ENCODE results near the gene PEDS1.
A peak's percentile ranks its signal among the peaks of the same experiment; 100 is the strongest.
"Not testable (repeated sequence)": the region's sequence is repeated elsewhere in the genome, so short reads cannot be mapped to it uniquely, and the experiment has no call there.

Gene PEDS1

DNA sequence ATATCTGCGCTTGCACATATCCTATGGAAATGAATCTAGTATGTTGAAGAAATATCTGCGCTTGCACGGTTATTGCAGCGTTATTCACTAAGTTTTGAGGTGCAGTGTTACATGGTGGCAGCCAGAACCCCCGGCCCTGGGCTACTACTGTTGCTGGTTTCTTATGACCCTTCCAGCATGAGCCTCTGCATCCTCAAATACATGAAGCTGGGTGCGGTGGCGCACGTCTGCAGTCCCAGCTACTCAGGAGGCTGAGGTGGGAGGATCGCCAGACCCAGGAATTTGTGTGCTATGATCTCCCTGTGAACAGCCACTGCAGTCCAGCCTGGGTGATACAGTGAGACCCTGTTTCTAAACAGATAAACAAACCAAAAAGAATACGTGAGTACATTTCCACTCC is 27.8 kb upstream of the PEDS1 start:
- POLR2A ChIA-PET: no interaction called here
- no peak for DNase-seq (ENCODE audit: low read depth, low spot score)
- TF ChIP-seq, protein P1, sequence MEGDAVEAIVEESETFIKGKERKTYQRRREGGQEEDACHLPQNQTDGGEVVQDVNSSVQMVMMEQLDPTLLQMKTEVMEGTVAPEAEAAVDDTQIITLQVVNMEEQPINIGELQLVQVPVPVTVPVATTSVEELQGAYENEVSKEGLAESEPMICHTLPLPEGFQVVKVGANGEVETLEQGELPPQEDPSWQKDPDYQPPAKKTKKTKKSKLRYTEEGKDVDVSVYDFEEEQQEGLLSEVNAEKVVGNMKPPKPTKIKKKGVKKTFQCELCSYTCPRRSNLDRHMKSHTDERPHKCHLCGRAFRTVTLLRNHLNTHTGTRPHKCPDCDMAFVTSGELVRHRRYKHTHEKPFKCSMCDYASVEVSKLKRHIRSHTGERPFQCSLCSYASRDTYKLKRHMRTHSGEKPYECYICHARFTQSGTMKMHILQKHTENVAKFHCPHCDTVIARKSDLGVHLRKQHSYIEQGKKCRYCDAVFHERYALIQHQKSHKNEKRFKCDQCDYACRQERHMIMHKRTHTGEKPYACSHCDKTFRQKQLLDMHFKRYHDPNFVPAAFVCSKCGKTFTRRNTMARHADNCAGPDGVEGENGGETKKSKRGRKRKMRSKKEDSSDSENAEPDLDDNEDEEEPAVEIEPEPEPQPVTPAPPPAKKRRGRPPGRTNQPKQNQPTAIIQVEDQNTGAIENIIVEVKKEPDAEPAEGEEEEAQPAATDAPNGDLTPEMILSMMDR (IDR thresholded peaks at IDR 0.05; ENCODE audit: insufficient read depth, low read length, missing control alignments): no peak
- CTCF ChIA-PET: interaction anchor here (0.7 to 22.7 kb wide), 8 partner anchors 13 to 404 kb away, joined by 3 to 523 read pairs (median 4); no protein-coding TSS in a partner anchor
- no peak overlapping the region for H3K4me3 ChIP-seq (ENCODE audit: low read depth, low read length)

DNA sequence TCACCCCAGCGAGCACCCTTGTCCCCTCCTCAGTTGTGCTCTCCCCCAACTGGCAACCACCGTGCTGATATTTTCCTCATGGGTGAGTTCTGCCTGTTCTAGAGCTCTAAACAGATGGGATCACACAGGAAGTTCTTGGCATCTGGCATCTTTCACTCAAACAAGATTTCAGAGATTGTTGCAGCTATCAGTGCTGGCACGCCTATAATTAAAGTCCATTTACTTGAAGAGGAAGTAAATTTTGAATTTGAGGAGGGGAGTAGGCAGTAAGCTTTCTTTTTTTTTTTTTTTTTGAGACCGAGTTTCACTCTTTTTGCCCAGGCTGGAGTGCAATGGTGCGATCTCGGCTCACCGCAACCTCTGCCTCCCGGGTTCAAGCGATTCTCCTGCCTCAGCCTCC is 25.1 kb upstream of the PEDS1 start:
- ChIA-PET CTCF (interaction anchor here (0.7 to 22.7 kb wide), 36 partner anchors 10 to 587 kb away, joined by 3 to 523 read pairs (median 4); partner anchors contain the start of genes CEBPB, PEDS1 and SNAI1), POLR2A (interaction anchor here (0.6 kb wide), 1 partner anchor 118 kb away, joined by 3 read pairs; no protein-coding TSS in a partner anchor)
- not testable (repeated sequence) for DNase-seq (ENCODE audit: low read depth, low spot score); H3K4me3 ChIP-seq (ENCODE audit: low read depth, low read length)

DNA sequence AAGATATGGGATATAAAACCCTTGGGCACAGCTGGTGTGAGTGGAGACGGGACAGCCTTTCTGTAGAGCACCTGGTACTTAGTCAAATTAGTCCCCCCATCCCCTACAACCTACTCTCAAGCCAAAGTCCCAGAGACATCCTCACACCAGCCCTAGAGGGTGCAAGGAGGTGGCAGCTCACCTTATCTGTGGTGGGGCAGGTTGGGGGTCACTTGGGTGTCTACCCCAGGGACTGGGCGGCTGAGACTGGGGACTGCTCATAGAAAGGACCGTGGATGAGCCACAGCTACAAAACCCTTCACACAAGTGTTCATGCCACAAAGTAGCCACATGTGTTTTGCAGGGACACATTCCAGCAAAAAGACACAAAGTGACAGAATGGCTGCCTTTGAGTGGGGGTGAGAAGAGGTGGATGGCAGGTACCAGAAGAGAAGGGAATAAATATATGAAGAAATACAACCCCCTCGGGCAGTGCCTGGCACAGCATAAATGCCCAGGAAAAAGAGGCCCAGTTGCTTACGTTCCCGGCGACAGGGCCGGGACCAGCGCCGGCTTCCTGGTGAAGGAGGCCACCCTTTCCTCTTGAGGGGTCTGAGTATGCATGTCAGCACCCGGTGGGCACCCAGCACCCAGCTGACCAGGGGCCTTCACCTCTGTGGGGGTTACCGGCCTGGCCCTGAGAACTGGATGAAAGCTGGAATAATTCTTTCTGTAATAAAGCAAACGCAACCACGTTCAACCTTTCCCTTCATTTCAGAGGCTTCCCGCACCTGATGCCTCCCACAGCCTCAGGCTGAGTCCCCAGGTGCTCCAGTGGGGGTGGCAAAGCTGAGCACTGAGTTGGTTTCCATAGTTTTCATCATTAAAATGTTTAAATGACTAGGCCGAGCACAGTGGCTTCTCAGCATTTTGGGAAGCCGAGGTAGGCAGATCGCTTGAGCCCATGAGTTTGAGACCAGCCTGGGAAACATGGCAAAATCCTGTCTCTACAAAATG is 22.7 kb upstream of the PEDS1 start:
- H3K4me3 ChIP-seq (ENCODE audit: low read depth, low read length): no peak overlapping the region
- CTCF ChIA-PET: interaction anchor here (0.7 to 22.7 kb wide), 13 partner anchors 8 to 290 kb away, joined by 3 to 523 read pairs (median 10); no protein-coding TSS in a partner anchor
- DNase-seq (ENCODE audit: low read depth, low spot score): no peak
- POLR2A ChIA-PET: no interaction called here
- TF ChIP-seq, protein P1 (IDR thresholded peaks at IDR 0.05; ENCODE audit: insufficient read depth, low read length, missing control alignments): no peak

DNA sequence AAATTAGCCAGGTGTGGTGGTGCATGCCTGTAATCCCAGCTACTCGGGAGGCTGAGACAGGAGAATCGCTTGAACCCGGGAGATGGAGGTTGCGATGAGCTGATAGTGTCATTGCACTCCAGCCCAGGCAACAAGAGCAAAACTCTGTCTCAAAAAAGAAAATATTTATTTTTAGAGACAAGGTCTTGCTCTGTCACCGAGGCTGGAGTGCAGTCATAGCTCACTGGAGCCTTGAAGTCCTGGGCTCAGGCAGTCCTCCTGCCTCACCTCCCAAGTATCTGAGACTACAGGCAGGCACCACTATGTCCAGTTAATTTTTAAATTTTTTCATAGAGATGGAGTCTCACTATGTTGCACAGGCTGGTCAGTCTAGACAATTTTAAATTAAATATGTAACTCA is 20.9 kb upstream of the PEDS1 start:
- CTCF ChIA-PET: interaction anchor here (0.6 to 8.1 kb wide), 3 partner anchors 8 to 194 kb away, joined by 3 to 96 read pairs (median 6); no protein-coding TSS in a partner anchor
- POLR2A ChIA-PET: no interaction called here

DNA sequence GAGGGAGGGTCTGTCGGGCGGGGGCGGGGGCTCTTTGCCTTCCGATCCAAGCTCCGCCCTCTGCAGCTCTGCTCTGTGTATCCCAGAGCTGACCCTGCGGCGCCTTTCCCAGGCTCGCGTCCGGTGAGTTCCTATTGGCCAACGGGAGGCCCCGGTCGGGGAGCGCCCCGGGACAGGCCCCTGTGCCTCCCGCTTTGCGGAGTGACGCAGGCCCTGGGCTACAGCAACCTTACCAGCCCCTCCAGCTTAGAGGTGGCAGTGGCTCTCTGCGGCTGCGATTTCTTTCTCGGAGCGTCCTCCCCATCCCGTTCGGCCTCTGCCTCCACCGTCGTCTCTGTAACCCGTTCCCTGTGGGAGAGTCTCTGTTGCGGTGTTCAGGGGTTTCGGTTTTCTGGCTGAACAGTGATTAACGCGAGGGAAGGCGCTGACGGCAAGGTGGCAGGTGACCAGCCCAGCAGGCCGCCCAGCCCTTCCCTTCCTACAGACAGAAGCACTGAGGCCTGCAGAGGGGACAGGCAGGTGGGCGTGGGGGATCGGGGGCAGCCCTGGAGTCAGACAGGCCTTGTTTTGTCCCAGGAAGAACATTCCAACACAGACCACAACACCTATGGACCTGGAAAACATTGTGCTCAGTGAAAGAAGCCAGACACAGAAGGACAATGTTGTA is 19.0 kb upstream of the PEDS1 start:
- TF ChIP-seq, protein P1 (IDR thresholded peaks at IDR 0.05; ENCODE audit: insufficient read depth, low read length, missing control alignments): no peak
- ChIA-PET CTCF (interaction anchor here (1.0 to 8.1 kb wide), 11 partner anchors 10 to 288 kb away, joined by 3 to 156 read pairs (median 6); no protein-coding TSS in a partner anchor), POLR2A (interaction anchor here (0.7 to 1.0 kb wide), 3 partner anchors 18 to 252 kb away, joined by 3 read pairs; partner anchors contain the start of gene CEBPB)
- peak overlapping the region; percentile 57 for H3K4me3 ChIP-seq (ENCODE audit: low read depth, low read length)
- DNase-seq (ENCODE audit: low read depth, low spot score): no peak

More for the DNA sequence above, 20.9 kb upstream of the PEDS1 start:
- H3K4me3 ChIP-seq (ENCODE audit: low read depth, low read length): no peak overlapping the region
- DNase-seq (ENCODE audit: low read depth, low spot score): no peak
- TF ChIP-seq, protein P1 (IDR thresholded peaks at IDR 0.05; ENCODE audit: insufficient read depth, low read length, missing control alignments): no peak

DNA sequence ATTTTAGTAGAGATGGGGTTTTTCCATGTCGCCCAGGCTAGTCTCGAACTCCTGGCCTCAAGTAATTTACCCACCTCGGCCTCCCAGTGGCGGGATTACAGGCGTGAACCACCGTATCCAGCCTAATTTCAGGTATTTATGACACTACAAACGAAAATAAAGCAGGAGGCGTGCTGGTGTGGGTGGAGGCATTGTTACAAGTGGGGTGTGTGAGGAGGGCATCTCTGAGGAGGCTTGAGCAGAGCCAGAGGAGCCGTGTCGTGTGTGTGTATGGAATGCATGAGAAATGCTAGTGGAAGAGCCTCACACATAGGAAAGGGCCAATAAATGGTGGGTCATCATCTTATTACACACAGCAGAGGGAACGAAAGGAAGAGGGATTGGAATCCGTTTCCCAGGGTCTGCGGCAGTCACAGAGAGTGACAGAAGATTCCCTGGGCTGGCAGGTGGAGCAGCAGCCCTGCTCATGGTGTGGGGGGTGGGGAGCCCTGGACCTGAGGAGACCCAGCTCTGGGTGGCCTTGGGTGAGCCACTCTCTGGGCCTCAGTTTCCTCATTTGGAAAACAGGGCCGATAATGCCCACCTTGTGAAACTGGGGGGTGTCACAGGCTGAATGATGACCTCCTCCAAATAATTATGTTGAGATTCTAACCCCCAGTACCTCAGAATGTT is 17.2 kb upstream of the PEDS1 start:
- TF ChIP-seq, protein P1 (IDR thresholded peaks at IDR 0.05; ENCODE audit: insufficient read depth, low read length, missing control alignments): no peak
- CTCF ChIA-PET: interaction anchor here (0.5 to 8.1 kb wide), 19 partner anchors 9 to 418 kb away, joined by 3 to 156 read pairs (median 10); partner anchors contain the start of gene PEDS1
- no peak overlapping the region for H3K4me3 ChIP-seq (ENCODE audit: low read depth, low read length)
- DNase-seq (ENCODE audit: low read depth, low spot score): no peak
- POLR2A ChIA-PET: interaction anchor here (0.6 kb wide), 1 partner anchor 94 kb away, joined by 3 read pairs; no protein-coding TSS in a partner anchor
